ENCODE data around the gene SCNN1B. TPM values are rescaled to one million over a fixed set of nuclear protein-coding genes. Genes with fewer than 3 reads are reported as not detected.
"Not testable (repeated sequence)": the region's sequence is repeated elsewhere in the genome, so short reads cannot be mapped to it uniquely, and the experiment has no call there.

Gene SCNN1B
- total RNA-seq, 2 experiments from 2014 or later: not detected

DNA sequence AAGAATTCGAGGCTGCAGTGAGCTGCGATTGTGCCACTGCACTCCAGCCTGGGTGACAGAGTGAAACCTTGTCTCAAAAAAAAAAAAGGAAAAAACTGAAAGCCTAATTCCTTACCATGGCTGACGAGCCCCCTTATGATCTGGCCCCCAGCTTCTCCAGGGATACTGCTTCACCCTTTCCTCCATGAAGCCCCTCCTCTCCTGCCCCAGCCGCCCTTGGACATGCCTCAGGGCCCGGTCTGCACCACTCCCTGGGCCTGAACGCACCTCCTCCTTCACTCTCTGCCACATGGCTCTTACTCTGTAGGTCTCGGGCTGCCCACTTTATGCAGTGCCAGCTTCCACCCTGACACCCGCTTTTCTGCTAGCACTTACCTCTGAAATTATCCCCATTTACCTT is 85.6 kb downstream of the SCNN1B start:
- Mint-ChIP-seq H3K4me3 (no peak overlapping the region), H3K36me3 (ENCODE audit: low read depth) (peaks cover 40% of the 10 kb centered on the region), H3K27me3 (no peaks in the 10 kb centered on the region), H3K4me1 (ENCODE audit: low read depth) (no peaks in the 10 kb centered on the region), H3K27ac (no peak overlapping the region), H3K9me3 (no peaks in the 10 kb centered on the region)
- H3K4me3 ChIP-seq (ENCODE audit: low read length): no peak overlapping the region
- POLR2A ChIA-PET: no interaction called here
- peaks cover 35% of the 10 kb centered on the region for H3K36me3 ChIP-seq (ENCODE audit: insufficient read depth, low read length)
- no peak overlapping the region for H3K27ac ChIP-seq (ENCODE audit: low read depth in 1 of 2, low read length in 2 of 2)
- ATAC-seq (ENCODE audit: poor library complexity) (no peak), DNase-seq (no peak)
- no peaks in the 10 kb centered on the region for H3K9me3 ChIP-seq (ENCODE audit: control insufficient read depth in 1 of 2, insufficient read depth in 1 of 2, low read length in 2 of 2)
- no peak for TF ChIP-seq CTCF (IDR thresholded peaks at IDR 0.05)
- intact Hi-C loops (cut with DNase I, micrococcal nuclease): no loop called here
- H3K27me3 ChIP-seq (ENCODE audit: control insufficient read depth in 1 of 2, insufficient read depth in 2 of 2, low read length in 2 of 2): no peaks in the 10 kb centered on the region
- CTCF ChIA-PET: no interaction called here
- no peaks in the 10 kb centered on the region for H3K4me1 ChIP-seq (ENCODE audit: insufficient read depth, low read length)

- H3K9me3 ChIP-seq (ENCODE audit: control insufficient read depth in 1 of 2, insufficient read depth in 1 of 2, low read length in 2 of 2): no peaks in the 10 kb centered on the region
- ATAC-seq (ENCODE audit: poor library complexity): no peak
- no peaks in the 10 kb centered on the region for H3K9me3 Mint-ChIP-seq
- H3K27me3 Mint-ChIP-seq: no peaks in the 10 kb centered on the region
- H3K4me3 ChIP-seq (ENCODE audit: low read length): no peak overlapping the region
- H3K27ac ChIP-seq (ENCODE audit: low read depth in 1 of 2, low read length in 2 of 2): no peak overlapping the region
- ChIA-PET POLR2A (no interaction called here), CTCF (no interaction called here)
- peaks cover 46% of the 10 kb centered on the region for H3K36me3 ChIP-seq (ENCODE audit: insufficient read depth, low read length)
- intact Hi-C loops (cut with DNase I, micrococcal nuclease): no loop called here
- DNase-seq: no peak
- TF ChIP-seq CTCF (IDR thresholded peaks at IDR 0.05): no peak
- H3K4me1 Mint-ChIP-seq (ENCODE audit: low read depth): no peaks in the 10 kb centered on the region
- no peaks in the 10 kb centered on the region for H3K27me3 ChIP-seq (ENCODE audit: control insufficient read depth in 1 of 2, insufficient read depth in 2 of 2, low read length in 2 of 2)
- no peaks in the 10 kb centered on the region for H3K4me1 ChIP-seq (ENCODE audit: insufficient read depth, low read length)
- H3K36me3 Mint-ChIP-seq (ENCODE audit: low read depth): peaks cover 51% of the 10 kb centered on the region
- no peak overlapping the region for H3K4me3 Mint-ChIP-seq
- H3K27ac Mint-ChIP-seq: no peak overlapping the region
These were observed 86.7 kb downstream of the SCNN1B start for GRCh38 chr16:23388786-23389185.

DNA sequence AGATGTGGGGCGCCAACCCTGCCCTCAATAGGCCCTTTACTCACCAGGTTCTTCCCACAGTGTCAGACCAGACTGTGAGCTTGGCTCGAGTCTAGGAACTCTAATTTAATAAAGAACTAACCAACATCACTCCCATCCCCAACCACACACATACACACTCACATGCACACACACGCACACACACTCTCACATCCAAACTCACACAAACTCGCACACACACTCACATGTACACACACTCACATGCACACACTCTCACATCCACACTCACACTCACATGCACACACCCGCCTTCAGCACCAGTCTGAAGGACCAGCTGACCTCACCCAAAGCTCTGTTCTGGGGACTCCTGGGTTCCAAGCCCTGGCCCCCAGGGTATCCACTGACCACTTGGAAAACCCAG is 87.1 kb downstream of the SCNN1B start:
- no peaks in the 10 kb centered on the region for H3K4me1 Mint-ChIP-seq (ENCODE audit: low read depth)
- no peaks in the 10 kb centered on the region for H3K9me3 Mint-ChIP-seq
- H3K36me3 Mint-ChIP-seq (ENCODE audit: low read depth): peaks cover 55% of the 10 kb centered on the region
- ATAC-seq (ENCODE audit: poor library complexity) (no peak), DNase-seq (no peak)
- Histone ChIP-seq H3K27me3 (ENCODE audit: control insufficient read depth in 1 of 2, insufficient read depth in 2 of 2, low read length in 2 of 2) (no peaks in the 10 kb centered on the region), H3K9me3 (ENCODE audit: control insufficient read depth in 1 of 2, insufficient read depth in 1 of 2, low read length in 2 of 2) (no peaks in the 10 kb centered on the region), H3K4me3 (ENCODE audit: low read length) (no peak overlapping the region), H3K4me1 (ENCODE audit: insufficient read depth, low read length) (no peaks in the 10 kb centered on the region), H3K27ac (ENCODE audit: low read depth in 1 of 2, low read length in 2 of 2) (no peak overlapping the region), H3K36me3 (ENCODE audit: insufficient read depth, low read length) (peaks cover 46% of the 10 kb centered on the region)
- H3K4me3 Mint-ChIP-seq: no peak overlapping the region
- H3K27ac Mint-ChIP-seq: no peak overlapping the region
- ChIA-PET CTCF (no interaction called here), POLR2A (no interaction called here)
- intact Hi-C loops (cut with DNase I, micrococcal nuclease): no loop called here
- no peaks in the 10 kb centered on the region for H3K27me3 Mint-ChIP-seq
- TF ChIP-seq CTCF (IDR thresholded peaks at IDR 0.05): no peak

- H3K27me3 Mint-ChIP-seq, POLR2A ChIA-PET: not testable (repeated sequence)
These were observed 87.8 kb downstream of the SCNN1B start for GRCh38 chr16:23389936-23390335.

More at GRCh38 chr16:23389936-23390335, 87.8 kb downstream of the SCNN1B start:
- H3K27ac Mint-ChIP-seq; H3K4me3 ChIP-seq (ENCODE audit: low read length); H3K4me1 Mint-ChIP-seq (ENCODE audit: low read depth); H3K4me1 ChIP-seq (ENCODE audit: insufficient read depth, low read length); H3K27me3 ChIP-seq (ENCODE audit: control insufficient read depth in 1 of 2, insufficient read depth in 2 of 2, low read length in 2 of 2); H3K9me3 ChIP-seq (ENCODE audit: control insufficient read depth in 1 of 2, insufficient read depth in 1 of 2, low read length in 2 of 2); DNase-seq; H3K4me3 Mint-ChIP-seq; H3K27ac ChIP-seq (ENCODE audit: low read depth in 1 of 2, low read length in 2 of 2); CTCF ChIA-PET; intact Hi-C loops (cut with DNase I, micrococcal nuclease); H3K9me3 Mint-ChIP-seq; ATAC-seq (ENCODE audit: poor library complexity): not testable (repeated sequence)
- peaks cover 46% of the 10 kb centered on the region for H3K36me3 ChIP-seq (ENCODE audit: insufficient read depth, low read length)
- H3K36me3 Mint-ChIP-seq (ENCODE audit: low read depth): peaks cover 60% of the 10 kb centered on the region
